NCI-H2029 treated with DMSO at 0.1 percent for 48 hours (cell line): ENCODE data around the gene SP5.
"Not testable (repeated sequence)": the region's sequence is repeated elsewhere in the genome, so short reads cannot be mapped to it uniquely, and the experiment has no call there.

Experiments used
- DNase-seq: peaks from one replicate; lab custom pipeline; 2025; lab: John Stamatoyannopoulos, UW

SP5 gene

DNA sequence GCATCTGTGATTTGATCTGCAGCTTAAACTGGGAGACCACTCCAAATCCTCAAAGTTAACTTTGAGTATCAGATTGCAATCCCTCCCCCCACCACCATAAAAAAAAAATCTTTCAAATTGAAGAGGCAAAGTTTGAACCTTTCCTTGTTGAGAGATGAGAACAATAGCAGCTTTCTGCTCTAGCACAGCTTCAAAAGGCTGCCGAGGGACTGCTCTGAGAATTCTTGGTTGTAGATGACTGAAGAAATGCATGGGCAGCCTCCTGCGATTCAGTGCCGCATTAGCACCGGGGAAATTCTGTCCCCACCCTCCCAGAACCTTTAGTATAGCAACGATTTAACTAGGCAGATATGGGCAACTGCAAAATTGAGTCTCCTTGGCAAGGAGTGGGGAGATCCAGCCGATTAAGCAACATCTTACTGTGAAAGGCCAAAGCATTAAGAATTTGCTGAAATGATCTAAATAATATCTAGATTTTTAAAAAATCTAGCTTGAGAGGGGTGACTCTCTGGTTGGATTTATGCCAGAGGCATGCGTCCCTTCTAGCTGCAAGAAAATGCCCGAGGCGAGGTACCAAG, 3.9 kb upstream of the SP5 start:
- no peak for DNase-seq

DNA sequence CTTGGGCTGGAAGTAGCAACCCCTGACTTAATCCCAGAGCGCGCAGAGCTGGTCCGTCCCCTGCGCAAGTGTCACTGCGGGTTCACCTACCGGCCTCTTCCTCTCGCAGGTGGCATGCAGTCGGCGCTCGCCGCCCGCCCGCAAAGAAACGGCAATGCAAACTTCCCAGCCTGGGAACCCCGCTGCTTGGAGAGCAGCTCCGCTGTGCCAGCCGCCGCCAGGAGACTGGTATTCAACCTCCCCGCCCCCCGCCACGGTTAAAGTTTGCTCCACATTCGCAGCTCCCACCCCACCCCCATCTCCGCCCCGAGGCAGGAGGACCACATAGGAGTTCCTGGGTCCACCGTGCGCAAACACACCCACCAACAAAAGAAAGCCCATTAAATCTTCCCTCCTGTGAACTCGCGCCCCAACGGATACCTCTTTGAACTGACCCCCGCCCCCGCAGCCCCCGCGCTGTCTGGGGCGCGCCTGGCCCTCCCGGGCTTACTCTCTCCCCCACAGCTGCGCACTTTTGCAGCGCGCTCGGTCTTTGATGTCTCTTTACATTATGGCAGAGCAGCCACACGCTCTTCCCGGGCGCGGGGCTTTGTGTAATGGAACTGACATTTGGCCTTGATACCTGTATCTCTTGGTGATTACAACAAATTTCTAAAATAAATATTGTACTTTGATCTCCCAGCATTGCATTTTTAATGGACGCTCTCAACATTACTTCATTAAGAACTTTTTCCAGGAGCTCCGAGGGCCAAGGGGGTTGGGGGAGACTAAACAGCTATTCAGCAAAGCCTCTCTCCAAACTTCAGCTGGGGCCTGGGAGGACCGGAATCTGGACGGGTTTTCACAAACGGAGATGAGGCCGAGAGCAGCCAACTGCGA, 3.1 kb upstream of the SP5 start:
- no peak for DNase-seq

DNA sequence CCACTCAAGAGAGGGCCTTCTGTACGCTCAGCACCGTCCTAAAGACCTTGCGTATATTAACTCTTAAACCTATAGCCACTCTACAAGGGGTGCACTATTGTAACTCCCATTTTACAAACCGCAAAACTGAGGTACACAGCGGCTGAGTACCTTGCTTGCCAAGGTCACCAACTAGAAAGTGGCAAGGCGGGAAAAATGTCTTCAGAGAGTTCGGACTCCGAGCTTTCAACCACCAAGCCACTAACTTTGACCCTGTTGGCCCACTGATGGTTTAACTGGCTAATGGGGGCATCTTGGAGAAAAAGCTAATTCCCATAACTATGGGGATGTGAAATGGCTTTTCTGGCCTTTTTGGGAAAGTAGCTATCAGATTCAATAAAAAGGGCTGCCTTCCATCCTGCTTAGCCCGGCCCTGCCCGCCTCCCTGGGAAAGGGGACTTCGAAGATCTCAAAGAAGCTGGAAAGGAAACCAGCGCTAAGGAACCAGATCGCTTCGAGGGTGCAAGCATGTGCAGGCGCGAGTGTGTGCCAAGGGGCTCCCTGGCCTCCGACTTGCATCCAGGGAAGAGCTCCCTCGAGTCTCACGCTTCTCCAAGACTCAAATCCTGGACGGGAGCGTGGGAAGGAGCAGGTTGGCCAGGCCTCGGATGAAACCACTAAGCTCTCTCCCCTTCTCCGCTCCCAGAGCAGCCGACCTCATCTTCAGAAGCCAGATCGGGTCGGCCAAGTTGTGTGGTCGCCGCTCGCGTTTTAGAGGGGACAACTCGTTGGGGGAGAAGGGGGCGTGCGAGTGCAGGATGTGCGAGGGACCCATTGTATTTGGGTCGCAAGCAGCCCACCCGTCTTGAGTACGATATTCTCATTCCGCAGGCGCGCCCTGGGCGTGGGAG, 2.2 kb upstream of the SP5 start:
- no peak for DNase-seq

DNA sequence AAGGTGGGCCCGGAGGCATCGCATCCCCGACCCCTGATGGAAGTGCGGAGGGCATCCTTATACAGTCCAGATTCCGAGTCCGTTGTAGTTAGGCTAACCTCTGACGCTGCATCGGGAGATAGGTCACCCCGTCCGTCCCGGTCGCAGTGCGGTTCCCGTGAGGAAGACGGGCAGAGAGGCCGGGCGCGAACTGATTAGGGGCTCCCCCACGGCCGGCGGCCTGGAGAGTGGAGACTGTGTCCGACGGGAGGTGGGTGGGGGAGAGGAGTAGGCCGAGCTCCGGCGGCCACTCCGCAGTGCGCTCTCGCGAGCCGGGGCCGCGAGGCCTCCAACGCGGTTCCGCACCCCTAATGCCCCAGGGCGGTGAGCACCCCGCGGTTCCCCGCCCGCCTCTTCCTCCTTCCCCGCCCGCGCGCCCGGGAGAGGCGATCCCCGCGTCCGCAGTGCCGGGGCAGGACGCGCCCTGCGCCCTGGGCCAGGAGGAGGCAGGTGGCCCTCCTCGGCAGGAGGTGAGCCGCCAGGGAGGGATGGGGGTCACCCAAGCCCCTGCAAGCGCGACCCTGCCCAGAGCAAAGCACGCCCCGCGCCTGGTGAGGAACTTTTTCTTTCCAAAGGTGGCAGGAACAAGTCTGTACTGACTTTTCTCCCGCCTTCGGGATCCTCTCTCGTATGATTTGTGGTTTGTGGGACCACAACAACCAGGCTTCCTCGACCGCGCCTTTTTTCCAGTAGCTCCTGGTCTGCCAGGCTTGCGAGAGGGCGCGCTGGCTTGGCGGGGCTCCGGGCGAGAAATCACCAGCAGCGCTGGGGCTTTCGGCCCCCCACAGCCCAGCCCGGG, 1.4 kb upstream of the SP5 start:
- DNase-seq = no peak

DNA sequence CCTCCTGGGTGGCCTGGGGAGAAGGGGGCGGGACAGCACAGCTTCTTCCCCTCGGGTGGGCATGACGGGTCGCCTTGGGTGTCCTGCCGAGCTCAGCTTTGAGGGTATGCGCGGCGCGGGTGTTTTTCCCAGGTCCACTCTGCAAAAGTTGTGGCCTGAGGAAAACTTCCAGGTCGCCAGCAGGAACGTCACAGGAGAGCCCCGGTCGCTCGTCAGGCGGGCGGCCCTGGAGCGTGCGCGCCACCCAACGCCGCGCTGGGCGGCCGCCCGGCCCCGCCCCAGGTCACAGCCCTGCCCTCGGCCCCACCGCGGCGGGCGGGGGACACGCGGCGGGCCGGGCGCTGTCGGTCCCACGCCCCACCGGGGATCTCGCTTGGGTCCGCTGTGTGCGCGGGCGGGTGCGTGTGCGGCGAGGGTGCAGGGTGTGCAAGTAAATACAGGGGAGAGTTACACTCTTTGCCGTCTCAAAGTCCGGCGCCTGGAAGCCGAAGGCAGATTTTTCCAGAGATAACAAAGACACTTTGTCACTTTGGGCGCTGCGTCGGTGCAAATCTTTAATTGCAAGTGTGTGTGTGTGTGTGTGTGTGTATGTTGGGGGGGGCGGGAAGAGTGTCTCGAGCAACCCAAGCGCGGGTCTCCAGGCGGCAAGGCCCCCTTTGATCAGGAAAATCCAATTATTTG, 616 bp upstream of the SP5 start:
- DNase-seq = no peak

DNA sequence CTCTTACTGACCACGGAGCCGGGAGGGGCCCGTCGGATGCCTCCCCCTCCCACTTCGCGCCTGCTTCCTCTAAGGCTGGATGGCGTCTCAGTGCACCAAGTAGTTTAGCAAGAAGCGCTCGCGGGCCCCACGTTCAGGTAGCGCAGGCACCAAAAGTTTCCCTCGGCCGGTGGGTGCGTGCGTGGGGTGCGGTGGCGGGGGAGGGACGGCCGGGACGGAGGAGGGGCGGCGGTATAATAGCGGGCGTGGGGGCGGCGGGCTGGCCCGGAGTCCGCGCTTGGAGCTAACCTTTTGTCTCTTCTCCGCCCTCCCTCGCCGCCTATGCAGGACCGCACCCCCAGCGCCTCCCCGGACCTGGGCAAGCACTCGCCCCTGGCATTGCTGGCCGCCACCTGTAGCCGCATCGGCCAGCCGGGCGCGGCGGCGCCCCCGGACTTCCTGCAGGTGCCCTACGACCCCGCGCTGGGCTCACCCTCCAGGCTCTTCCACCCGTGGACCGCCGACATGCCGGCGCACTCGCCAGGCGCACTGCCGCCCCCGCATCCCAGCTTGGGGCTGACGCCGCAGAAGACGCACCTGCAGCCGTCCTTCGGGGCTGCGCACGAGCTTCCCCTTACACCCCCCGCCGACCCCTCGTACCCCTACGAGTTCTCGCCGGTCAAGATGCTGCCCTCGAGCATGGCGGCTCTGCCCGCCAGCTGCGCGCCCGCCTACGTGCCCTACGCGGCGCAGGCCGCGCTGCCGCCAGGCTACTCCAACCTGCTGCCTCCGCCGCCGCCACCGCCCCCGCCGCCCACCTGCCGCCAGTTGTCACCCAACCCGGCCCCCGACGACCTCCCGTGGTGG, 1.0 kb downstream of the SP5 start:
- DNase-seq = no peak

DNA sequence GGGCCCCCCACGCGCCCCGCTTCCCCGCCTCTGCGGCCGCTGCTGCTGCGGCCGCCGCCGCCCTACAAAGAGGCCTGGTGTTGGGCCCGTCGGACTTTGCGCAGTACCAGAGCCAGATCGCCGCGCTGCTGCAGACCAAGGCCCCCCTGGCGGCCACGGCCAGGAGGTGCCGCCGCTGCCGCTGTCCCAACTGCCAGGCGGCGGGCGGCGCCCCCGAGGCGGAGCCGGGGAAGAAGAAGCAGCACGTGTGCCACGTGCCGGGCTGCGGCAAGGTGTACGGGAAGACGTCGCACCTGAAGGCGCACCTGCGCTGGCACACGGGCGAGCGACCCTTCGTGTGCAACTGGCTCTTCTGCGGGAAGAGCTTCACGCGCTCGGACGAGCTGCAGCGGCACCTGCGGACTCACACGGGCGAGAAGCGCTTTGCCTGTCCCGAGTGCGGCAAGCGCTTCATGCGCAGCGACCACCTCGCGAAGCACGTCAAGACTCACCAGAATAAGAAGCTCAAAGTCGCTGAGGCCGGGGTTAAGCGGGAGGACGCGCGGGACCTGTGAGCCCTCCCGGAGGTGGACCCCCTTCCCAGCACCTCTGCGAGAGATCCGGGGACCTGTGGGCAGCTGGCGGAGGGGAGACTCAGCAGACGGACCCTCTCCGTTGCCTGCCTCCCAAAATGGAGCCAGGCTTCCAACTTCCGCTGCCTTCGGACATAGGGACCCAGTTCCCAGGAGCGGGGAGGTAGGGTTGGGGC, 1.9 kb downstream of the SP5 start:
- DNase-seq = no peak

DNA sequence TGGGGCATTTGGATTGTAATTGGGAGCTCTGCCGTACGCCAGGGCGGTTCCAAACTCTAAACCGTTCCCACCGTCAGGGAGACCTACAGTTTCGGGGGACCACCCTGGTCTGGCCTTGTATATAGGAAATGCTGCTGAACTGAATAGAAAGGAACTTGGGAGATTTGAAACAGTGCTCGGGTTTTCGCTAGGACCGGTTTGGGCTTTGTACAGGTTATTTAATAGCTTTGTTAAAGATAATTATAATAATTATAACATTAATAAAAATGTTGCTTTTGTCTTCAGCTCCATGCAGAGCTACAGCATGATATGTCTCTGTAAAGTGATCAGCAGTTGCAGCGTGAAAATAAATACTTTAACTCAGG, 2.4 kb downstream of the SP5 start:
- DNase-seq = no peak

DNA sequence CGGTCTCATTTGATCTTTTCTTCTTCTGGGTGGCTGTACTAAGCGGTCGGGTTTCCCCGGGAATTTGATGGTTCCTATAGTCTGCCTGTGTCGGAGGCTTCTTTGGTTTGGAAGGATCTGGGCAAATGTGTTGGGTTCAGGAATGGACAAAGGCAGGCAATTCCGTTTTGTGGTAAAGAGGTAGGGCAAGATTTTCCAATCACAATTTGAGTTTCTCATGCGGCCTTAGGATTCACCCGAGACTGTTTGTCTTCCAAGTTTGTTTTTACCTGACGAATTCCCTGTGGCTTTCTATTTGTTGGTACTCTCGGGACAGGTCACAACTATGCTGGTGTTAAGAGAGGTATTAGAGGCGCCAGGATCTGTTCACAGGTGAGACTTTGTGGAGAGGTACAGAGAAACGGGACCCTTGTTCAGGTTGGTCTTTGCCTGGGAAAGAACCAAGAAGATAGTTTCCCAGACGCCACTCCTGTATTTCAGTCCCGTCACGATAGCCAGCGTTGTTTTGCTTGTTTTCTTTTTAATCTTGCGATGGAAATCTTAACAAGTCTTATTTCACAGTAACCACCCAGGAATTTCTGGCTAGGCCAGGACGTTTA, 3.0 kb downstream of the SP5 start:
- DNase-seq = no peak

DNA sequence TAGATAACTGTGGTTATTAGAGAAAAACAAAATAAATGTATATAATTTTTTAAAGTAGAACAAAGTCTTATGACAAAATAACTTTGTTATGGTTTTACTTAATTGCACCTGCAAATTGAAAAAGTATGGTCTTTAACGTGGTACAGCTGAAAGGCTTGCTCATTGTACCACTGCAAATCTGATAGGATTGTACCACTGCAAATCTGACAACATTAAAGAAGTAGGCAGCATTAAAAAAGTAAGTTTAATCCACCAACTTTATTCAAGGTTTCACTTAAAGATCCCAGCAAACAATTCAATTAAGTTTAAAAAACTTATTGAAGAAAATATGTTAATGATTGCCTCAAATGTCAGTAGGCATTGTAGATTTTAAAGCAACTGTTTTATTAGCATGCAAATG, 4.7 kb downstream of the SP5 start:
- no peak for DNase-seq

DNA sequence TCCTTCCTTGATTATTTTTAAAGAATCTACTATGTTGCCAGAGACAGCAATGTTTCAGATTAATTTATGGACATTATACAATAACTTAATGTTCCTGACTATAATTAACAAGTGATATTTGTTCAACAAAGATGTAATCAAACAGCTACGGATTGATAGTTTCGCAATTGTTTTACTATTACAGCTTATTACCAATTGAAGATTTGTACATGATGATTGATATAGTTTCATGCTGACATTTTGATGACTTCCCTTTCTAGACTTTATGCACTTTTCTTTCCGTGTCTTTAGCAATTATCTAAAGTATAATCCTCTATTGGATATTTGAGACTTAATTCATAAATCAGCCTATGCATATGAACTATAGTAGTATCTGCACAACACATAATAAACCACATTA, 6.5 kb downstream of the SP5 start:
- DNase-seq = no peak

DNA sequence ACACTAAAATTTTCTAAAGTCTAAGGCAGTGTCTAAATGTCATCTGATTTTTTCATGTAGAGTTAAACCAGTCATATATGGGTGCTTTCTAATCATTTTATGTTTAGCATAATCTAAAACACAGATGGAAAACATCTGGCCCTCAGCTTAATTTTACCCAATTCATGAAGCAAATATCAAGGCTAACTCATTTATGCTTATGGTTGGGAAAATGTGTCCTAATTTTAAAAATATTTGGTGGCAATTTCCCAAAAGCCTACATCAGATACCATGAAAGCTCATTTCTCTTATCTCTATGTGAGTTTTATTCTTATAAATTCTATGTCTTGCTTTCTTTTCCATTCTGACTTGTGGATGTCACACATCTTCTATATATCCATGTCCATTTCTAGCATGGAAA, 7.2 kb downstream of the SP5 start:
- DNase-seq = no peak

DNA sequence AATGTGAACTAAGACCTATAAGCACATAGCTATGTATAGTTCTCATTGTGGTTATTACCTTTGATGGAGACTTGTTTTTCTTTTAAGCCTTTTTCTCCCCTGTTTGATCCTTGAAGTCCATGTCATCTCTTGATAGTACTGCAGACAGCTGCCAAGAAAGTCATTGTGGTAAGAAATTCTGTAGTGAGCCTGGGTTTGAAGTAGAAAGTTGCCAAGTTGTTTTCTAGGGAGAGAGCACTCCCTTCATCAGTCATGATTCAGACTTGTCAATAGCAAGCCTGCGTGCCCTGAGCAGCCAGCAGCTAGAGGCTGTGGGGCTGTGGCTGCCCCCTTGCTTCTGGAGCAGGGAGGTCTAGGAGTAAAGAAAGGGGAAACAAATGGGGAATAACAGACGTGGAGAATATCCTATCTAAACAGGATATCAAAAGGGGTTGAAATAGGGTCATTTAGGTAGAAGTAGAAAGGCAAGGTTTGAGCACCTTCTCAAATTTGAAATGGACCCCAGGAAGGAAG, 8.4 kb downstream of the SP5 start:
- no peak for DNase-seq

DNA sequence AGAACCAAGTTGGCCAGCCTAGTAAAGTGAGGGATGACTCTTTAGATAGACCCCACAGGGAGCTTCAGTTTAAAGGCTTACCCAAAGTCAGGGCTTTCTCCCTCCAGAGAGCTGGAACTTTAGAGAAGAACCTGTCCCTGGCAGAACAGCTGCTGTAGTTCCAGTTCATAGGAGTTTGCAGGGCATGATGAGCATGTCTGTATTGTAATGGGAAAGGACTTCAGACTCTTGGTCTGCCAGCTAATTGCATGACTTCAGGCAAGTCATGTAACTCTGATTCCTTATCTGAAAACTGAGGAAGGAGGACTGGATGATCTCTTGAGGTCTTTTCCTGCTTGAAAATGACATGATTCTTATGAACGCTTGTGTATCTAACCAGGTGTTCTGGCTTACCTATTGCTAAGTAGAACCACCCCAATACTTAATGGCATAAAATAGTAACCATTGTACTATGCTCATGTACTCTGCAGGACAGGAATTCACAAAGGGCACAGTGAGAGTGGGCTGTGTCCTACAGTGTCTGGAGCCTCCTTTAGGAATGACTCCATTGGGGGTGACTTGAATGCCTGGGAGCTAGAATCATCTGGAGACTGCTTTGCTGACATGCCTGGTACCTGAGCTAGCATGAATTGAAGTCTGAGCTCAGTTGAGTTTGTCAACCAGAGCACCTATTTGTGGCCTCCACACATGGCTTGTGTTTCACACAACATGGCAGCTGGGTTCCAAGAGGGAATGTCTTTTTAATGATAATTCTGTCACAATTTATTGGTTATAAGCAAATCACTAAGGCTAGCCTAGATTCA, 18.9 kb downstream of the SP5 start:
- DNase-seq = no peak

DNA sequence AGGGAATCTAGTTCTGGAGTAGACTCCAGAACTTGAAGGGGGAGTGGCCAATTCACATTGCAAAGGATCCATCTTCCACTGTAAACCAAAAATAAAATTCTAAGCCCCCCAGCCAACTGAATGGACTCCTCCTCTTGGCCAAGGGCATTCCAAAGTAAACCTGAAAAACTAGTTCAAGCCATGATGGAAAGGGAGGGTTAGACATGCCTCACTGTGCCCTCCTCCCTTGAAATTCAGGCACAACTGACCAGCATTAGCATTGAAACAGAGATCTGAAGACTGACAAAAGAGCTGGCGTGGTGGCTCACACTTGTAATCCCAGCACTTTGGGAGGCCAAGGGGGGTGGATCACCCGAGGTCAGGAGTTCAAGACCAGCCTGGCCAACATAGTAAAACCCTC, 19.5 kb downstream of the SP5 start:
- not testable (repeated sequence) for DNase-seq

DNA sequence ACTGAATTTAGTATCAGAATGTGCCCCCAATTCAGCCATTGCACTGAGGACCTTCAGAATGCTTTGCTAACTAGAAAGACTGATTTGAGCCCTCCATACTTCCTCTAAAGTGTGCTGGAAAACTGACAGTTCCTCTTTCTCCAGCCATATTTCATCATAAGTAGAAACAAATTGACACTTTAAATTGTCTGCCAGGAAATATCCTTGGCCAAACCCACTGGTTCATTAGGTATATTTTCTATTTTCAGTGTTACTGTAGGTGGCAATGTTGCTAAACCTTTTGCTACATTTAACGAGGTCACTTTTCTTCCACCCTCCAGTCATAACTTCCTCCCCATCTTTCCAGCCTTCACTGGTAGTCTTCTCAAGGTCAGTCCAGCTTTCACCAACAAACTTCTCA, 21.5 kb downstream of the SP5 start:
- no peak for DNase-seq

DNA sequence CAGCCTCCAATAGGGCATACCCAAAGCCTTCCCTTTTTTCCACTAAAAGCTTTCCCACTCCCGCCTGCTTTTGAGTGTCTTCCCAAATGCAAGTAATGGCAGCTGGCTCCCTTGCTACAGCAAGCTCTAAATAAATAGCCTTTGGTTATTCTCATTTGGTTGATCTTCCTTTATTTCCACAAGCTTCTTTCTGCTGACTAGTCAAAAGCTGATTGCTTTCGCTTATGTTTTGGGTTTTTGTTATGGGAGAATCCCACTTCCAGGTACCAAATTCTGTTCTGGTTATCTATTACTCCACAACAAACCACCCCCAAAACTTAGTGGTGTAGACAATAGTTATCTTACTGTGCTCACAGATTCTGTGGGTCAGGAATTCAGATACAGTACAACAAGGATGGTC, 22.3 kb downstream of the SP5 start:
- DNase-seq = no peak

DNA sequence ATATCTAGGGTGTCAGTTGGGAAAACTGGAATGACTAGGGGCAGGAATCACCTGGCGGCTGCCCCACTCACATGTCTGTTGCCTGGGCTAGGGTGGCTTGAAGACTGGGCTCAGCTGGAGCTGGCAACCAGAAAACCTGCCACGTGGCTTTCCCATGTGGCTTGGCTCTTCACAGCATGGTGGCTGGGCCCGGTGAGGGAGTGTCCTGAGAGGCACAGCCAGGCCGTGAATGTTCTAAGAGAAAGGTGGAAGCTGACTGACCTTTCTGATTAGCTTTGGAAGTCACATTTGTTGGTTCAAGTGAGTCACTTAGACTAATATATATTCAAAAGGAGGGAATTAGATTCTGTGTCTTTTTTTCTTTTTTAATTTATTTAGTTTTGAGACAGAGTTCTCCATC, 22.7 kb downstream of the SP5 start:
- no peak for DNase-seq
